ENCODE results near the gene PIK3R3.

DNA sequence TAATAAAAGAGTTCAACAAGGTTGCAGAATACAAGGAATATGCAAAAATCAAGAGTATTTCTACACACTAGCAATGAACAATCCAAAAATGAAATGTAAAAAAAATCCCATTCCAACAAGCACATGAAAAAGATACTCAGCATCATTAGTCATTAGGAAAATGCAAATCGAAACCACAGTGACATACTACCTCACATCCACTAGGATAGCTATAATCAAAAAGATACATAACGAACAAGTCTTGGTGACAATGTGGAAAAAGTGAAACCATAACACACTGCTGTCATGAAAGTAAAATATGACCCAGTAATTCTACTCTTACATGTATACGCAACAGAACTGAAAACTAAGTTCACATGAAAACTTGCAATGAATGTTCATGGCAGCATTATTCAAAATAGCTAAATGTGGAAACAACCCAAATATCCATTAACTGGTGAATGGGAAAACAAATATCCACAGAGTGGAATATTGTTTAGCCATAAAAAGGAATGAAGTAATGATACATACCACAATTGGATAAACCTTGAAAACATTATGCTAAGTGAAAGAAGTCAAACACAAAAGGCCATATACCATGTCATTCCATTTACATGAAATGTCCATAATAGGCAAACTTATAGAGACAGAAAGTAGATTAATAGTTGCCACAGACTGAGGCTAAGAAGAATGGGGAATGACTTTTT is 34.3 kb downstream of the PIK3R3 start:
- TF ChIP-seq, protein P1, sequence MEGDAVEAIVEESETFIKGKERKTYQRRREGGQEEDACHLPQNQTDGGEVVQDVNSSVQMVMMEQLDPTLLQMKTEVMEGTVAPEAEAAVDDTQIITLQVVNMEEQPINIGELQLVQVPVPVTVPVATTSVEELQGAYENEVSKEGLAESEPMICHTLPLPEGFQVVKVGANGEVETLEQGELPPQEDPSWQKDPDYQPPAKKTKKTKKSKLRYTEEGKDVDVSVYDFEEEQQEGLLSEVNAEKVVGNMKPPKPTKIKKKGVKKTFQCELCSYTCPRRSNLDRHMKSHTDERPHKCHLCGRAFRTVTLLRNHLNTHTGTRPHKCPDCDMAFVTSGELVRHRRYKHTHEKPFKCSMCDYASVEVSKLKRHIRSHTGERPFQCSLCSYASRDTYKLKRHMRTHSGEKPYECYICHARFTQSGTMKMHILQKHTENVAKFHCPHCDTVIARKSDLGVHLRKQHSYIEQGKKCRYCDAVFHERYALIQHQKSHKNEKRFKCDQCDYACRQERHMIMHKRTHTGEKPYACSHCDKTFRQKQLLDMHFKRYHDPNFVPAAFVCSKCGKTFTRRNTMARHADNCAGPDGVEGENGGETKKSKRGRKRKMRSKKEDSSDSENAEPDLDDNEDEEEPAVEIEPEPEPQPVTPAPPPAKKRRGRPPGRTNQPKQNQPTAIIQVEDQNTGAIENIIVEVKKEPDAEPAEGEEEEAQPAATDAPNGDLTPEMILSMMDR (IDR thresholded peaks at IDR 0.05), result no peak
- no peak for TF ChIP-seq POLR2A (IDR thresholded peaks at IDR 0.05)

Measured in thyroid gland (tissue), 4 donors.